Endothelial cell of umbilical vein (primary cell): ENCODE measurements around the gene ALG12.

Source experiments
- EZH2 ChIP-seq: IDR thresholded peaks from 2 replicates; pipeline ENCODE4 v1.6.1; 2012; ENCODE audit warnings: borderline replicate concordance, low read depth, mild to moderate bottlenecking, moderate library complexity, low read length, inconsistent platforms; ENCODE audit not compliant: severe bottlenecking
- MYC ChIP-seq: IDR thresholded peaks from one replicate; pipeline ENCODE4 v1.6.1; 2011; ENCODE audit warnings: mild to moderate bottlenecking, low read depth, low read length
- POLR2A ChIP-seq: IDR thresholded peaks from 2 replicates; pipeline ENCODE4 v1.6.1; 2012; ENCODE audit warnings: low read depth, mild to moderate bottlenecking, control low read depth, low read length
- POLR2AphosphoS5 ChIP-seq: IDR thresholded peaks from 2 replicates; pipeline ENCODE4 v1.6.1; 2012; ENCODE audit warnings: low read depth, mild to moderate bottlenecking, control low read depth, low read length, moderate library complexity; ENCODE audit not compliant: insufficient read depth
- TF ChIP-seq, protein P1 (sequence below), 2 donors: IDR thresholded peaks; 1 replicate in 1 of 2; 2 replicates in 1 of 2; pipeline ENCODE4 v1.5.1; 2011; ENCODE audit warnings: low read length in 2 of 2, mild to moderate bottlenecking in 2 of 2, moderate library complexity in 2 of 2, control low read depth in 1 of 2, inconsistent platforms in 1 of 2, low read depth in 1 of 2; ENCODE audit not compliant: insufficient read depth in 1 of 2; ENCODE audit errors: extremely low read depth in 1 of 2
- TF ChIP-seq, protein P2 (sequence below): IDR thresholded peaks from 2 replicates; pipeline ENCODE4 v1.6.1; 2011; ENCODE audit not compliant: insufficient read depth, insufficient read length

DNA sequence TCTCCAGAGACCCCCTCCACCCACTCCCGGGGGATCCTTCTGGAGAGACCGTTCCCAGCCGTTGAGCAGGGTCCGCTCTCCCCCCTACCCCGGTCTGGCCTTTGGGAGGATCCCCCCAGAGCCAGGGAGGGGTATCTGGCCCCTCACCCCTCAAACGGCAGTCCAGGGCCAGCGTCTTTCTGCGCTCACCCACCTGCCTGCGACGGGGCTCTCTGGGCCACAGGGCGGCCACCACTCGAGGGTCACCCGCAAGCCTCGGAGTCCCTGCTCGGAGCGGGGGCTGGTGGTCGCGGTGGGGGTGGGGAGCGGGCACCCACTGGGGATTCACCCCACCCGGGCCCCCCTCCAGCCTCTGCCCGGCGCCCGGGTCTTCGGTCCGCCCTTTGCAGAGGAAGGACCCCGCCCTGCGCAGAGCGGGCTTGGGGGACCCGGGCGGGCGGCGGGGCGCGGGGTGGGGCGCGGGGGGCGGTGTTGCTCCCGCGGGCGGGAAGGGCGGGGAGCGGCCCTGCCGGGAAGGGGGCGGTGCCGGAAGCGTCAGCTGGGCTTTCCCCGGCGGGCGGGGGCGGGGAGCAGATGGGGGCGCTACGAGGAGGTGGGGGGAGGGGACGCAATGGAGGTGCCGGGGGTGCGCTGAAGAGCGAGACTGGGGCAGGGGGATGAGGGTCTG, 16.8 kb upstream of the ALG12 start:
- TF ChIP-seq, protein P1, sequence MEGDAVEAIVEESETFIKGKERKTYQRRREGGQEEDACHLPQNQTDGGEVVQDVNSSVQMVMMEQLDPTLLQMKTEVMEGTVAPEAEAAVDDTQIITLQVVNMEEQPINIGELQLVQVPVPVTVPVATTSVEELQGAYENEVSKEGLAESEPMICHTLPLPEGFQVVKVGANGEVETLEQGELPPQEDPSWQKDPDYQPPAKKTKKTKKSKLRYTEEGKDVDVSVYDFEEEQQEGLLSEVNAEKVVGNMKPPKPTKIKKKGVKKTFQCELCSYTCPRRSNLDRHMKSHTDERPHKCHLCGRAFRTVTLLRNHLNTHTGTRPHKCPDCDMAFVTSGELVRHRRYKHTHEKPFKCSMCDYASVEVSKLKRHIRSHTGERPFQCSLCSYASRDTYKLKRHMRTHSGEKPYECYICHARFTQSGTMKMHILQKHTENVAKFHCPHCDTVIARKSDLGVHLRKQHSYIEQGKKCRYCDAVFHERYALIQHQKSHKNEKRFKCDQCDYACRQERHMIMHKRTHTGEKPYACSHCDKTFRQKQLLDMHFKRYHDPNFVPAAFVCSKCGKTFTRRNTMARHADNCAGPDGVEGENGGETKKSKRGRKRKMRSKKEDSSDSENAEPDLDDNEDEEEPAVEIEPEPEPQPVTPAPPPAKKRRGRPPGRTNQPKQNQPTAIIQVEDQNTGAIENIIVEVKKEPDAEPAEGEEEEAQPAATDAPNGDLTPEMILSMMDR (IDR thresholded peaks at IDR 0.05; ENCODE audit: extremely low read depth in 1 of 2, insufficient read depth in 1 of 2, low read depth in 1 of 2, low read length in 2 of 2) = no peak
- TF ChIP-seq MYC = no peak
- TF ChIP-seq POLR2A = no peak
- no peak for TF ChIP-seq POLR2AphosphoS5
- TF ChIP-seq, protein P2, sequence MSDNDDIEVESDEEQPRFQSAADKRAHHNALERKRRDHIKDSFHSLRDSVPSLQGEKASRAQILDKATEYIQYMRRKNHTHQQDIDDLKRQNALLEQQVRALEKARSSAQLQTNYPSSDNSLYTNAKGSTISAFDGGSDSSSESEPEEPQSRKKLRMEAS = no peak
- no peak for TF ChIP-seq EZH2
